SK-N-SH (cell line): ENCODE data around the gene RHBDF2.

Experiments used
- CHD2 ChIP-seq: fragments of 150-350 bp; IDR thresholded peaks from 2 replicates; pipeline ENCODE4 v1.6.1; 2018; ENCODE audit warnings: low read length; ENCODE audit not compliant: partially characterized antibody
- CTCF ChIP-seq: fragments of 200-600 bp; sonication (generic); IDR thresholded peaks from 2 replicates; pipeline ENCODE4 v1.6.1; 2017; ENCODE audit warnings: antibody characterized with exemption, mild to moderate bottlenecking, moderate library complexity
- EP300 ChIP-seq, 2 experiments: IDR thresholded peaks; 2 replicates each; pipeline versions ENCODE4 v1.4.0 to v1.6.1; 2012; ENCODE audit warnings: borderline replicate concordance in 1 of 2, low read depth in 1 of 2, low read length in 1 of 2
- EZH2phosphoT487 ChIP-seq: fragments of 200-600 bp; sonication (generic); IDR thresholded peaks from 2 replicates; pipeline ENCODE4 v1.6.1; 2017; ENCODE audit warnings: low read depth, mixed run types, mild to moderate bottlenecking, antibody characterized with exemption, moderate library complexity, borderline replicate concordance
- RAD21 ChIP-seq: IDR thresholded peaks from 2 replicates; pipeline ENCODE4 v1.6.1; 2012; ENCODE audit warnings: mild to moderate bottlenecking, low read length
- RFX5 ChIP-seq: IDR thresholded peaks from 2 replicates; pipeline ENCODE4 v1.6.1; 2012; ENCODE audit warnings: mild to moderate bottlenecking, improper control_type of control experiment, low read length
- RXRA ChIP-seq: IDR thresholded peaks from 2 replicates; pipeline ENCODE4 v1.4.0; 2012; ENCODE audit warnings: low read depth, mild to moderate bottlenecking, borderline replicate concordance
- TAF1 ChIP-seq: IDR thresholded peaks from 2 replicates; pipeline ENCODE4 v1.6.1; 2012; ENCODE audit warnings: low read depth, mild to moderate bottlenecking, low read length, moderate library complexity, borderline replicate concordance
- USF2 ChIP-seq: fragments of 150-350 bp; IDR thresholded peaks from 2 replicates; pipeline ENCODE4 v1.6.1; 2017; ENCODE audit warnings: antibody characterized with exemption, low read length, low read depth, borderline replicate concordance
- YY1 ChIP-seq: IDR thresholded peaks from 2 replicates; pipeline ENCODE4 v1.4.0; 2012; ENCODE audit warnings: low read depth, mild to moderate bottlenecking
- ZBTB33 ChIP-seq: IDR thresholded peaks from 2 replicates; pipeline ENCODE4 v1.4.0; 2012; ENCODE audit warnings: low read depth, borderline replicate concordance

GRCh38 chr17:76536511-76537287 lies 35.5 kb upstream of the RHBDF2 start:
- no peak for TF ChIP-seq CTCF
- TF ChIP-seq TAF1, result no peak
- no peak for TF ChIP-seq YY1
- no peak for TF ChIP-seq RAD21
- TF ChIP-seq EP300 (IDR thresholded peaks at IDR 0.05; ENCODE audit: borderline replicate concordance in 1 of 2, low read depth in 1 of 2, low read length in 1 of 2), result no peak
- no peak for TF ChIP-seq USF2
- TF ChIP-seq EZH2phosphoT487, result peak; percentile 61; the same call in 1 of the 2 replicates
- no peak for TF ChIP-seq RXRA
- no peak for TF ChIP-seq CHD2
- TF ChIP-seq ZBTB33, result no peak
- no peak for TF ChIP-seq RFX5
